Neutrophil (primary cell): Measurements from ENCODE around the gene ASTN2.
"Not testable (repeated sequence)": the region's sequence is repeated elsewhere in the genome, so short reads cannot be mapped to it uniquely, and the experiment has no call there.

Experiments used
- H3K27ac ChIP-seq: fragments of 200-600 bp; sonication (generic); 2 replicates; pipeline ENCODE4 v1.5.1; 2016; ENCODE audit warnings: mild to moderate bottlenecking, moderate library complexity
- H3K27me3 ChIP-seq: fragments of 200-600 bp; sonication (generic); 2 replicates; pipeline ENCODE4 v1.6.0; 2016; ENCODE audit warnings: mild to moderate bottlenecking
- H3K36me3 ChIP-seq: fragments of 200-600 bp; sonication (generic); 2 replicates; pipeline ENCODE4 v1.5.1; 2017
- H3K4me1 ChIP-seq, 2 experiments: fragments of 200-600 bp in 1 of 2; sonication (generic) in 1 of 2; 1 replicate in 1 of 2; 2 replicates in 1 of 2; pipeline versions ENCODE4 v1.5.1 to v1.6.1; 2013 to 2016; ENCODE audit warnings: low read depth in 1 of 2, low read length in 1 of 2, mild to moderate bottlenecking in 1 of 2, moderate library complexity in 1 of 2; ENCODE audit not compliant: control insufficient read depth in 1 of 2, insufficient read depth in 1 of 2
- H3K4me3 ChIP-seq, 2 experiments: fragments of 200-600 bp in 1 of 2; sonication (generic) in 1 of 2; 1 replicate in 1 of 2; 2 replicates in 1 of 2; pipeline ENCODE4 v1.5.1; 2013 to 2016; ENCODE audit warnings: low read depth in 1 of 2, low read length in 1 of 2, mild to moderate bottlenecking in 1 of 2, moderate library complexity in 1 of 2
- H3K9me3 ChIP-seq: fragments of 200-600 bp; sonication (generic); 2 replicates; pipeline ENCODE4 v1.5.1; 2016
- CTCF ChIP-seq: fragments of 200-600 bp; sonication (generic); IDR thresholded peaks from 2 replicates; pipeline ENCODE4 v1.5.1; 2016; ENCODE audit warnings: antibody characterized with exemption

Gene ASTN2

GRCh38 chr9:117074342-117074662 lies 340.6 kb downstream of the ASTN2 start:
- no peaks in the 10 kb centered on the region for H3K4me1 ChIP-seq
- H3K27me3 ChIP-seq: no peaks in the 10 kb centered on the region
- H3K4me3 ChIP-seq: no peak overlapping the region
- H3K36me3 ChIP-seq: no peaks in the 10 kb centered on the region
- TF ChIP-seq CTCF: no peak
- H3K9me3 ChIP-seq: no peaks in the 10 kb centered on the region
- no peak overlapping the region for H3K27ac ChIP-seq

- H3K27me3 ChIP-seq: no peaks in the 10 kb centered on the region
- no peaks in the 10 kb centered on the region for H3K9me3 ChIP-seq
- no peak for TF ChIP-seq CTCF
- H3K4me3 ChIP-seq: no peak overlapping the region
- no peak overlapping the region for H3K27ac ChIP-seq
- no peaks in the 10 kb centered on the region for H3K36me3 ChIP-seq
- no peaks in the 10 kb centered on the region for H3K4me1 ChIP-seq
These were observed 341.1 kb downstream of the ASTN2 start for GRCh38 chr9:117073539-117074341.

GRCh38 chr9:117073071-117073470 lies 341.8 kb downstream of the ASTN2 start:
- H3K4me1 ChIP-seq: no peaks in the 10 kb centered on the region
- no peaks in the 10 kb centered on the region for H3K36me3 ChIP-seq
- no peak for TF ChIP-seq CTCF
- H3K27me3 ChIP-seq: no peaks in the 10 kb centered on the region
- H3K9me3 ChIP-seq: no peaks in the 10 kb centered on the region
- no peak overlapping the region for H3K4me3 ChIP-seq
- H3K27ac ChIP-seq: no peak overlapping the region

- no peak for TF ChIP-seq CTCF
These were observed 342.6 kb downstream of the ASTN2 start for GRCh38 chr9:117072216-117072615.

GRCh38 chr9:117071673-117072207 lies 343.1 kb downstream of the ASTN2 start:
- not testable (repeated sequence) for H3K4me3 ChIP-seq, H3K9me3 ChIP-seq, H3K27me3 ChIP-seq, H3K27ac ChIP-seq, H3K4me1 ChIP-seq, H3K36me3 ChIP-seq

More at GRCh38 chr9:117072216-117072615, 342.6 kb downstream of the ASTN2 start:
- H3K4me3 ChIP-seq: no peak overlapping the region
- H3K36me3 ChIP-seq: no peaks in the 10 kb centered on the region
- no peaks in the 10 kb centered on the region for H3K9me3 ChIP-seq
- no peaks in the 10 kb centered on the region for H3K4me1 ChIP-seq
- H3K27me3 ChIP-seq: no peaks in the 10 kb centered on the region
- H3K27ac ChIP-seq: no peak overlapping the region

GRCh38 chr9:117063721-117064471 lies 351.0 kb downstream of the ASTN2 start:
- no peak overlapping the region for H3K27ac ChIP-seq
- no peaks in the 10 kb centered on the region for H3K27me3 ChIP-seq

More at GRCh38 chr9:117063721-117064471, 351.0 kb downstream of the ASTN2 start:
- Histone ChIP-seq H3K36me3 (no peaks in the 10 kb centered on the region), H3K9me3 (no peaks in the 10 kb centered on the region), H3K4me1 (no peaks in the 10 kb centered on the region), H3K4me3 (no peak overlapping the region)
- no peak for TF ChIP-seq CTCF
